Measurements from ENCODE around the gene SIRT5.

Gene SIRT5

GRCh38 chr6:13614926-13615791 is 40.8 kb downstream of the SIRT5 start, which contains the start of gene NOL7 (continued):
- TF ChIP-seq ZNF449 (tag by site-specific recombination; IDR thresholded peaks at IDR 0.05), result no peak
- TF ChIP-seq ZSCAN30 (tag by site-specific recombination; IDR thresholded peaks at IDR 0.05), result peak; percentile 56
- TF ChIP-seq ZNF19 (tag by site-specific recombination; IDR thresholded peaks at IDR 0.05; ENCODE audit: low read depth), result no peak
- TF ChIP-seq HOXC10 (CRISPR knock-in tag; IDR thresholded peaks at IDR 0.05), result peak; percentile 22; the same call in 1 of the 2 replicates
- peak; percentile 100 for TF ChIP-seq KLF9 (tag by site-specific recombination; IDR thresholded peaks at IDR 0.05; ENCODE audit: low read depth)
- TF ChIP-seq GLI2 (tag by site-specific recombination; IDR thresholded peaks at IDR 0.05; ENCODE audit: borderline replicate concordance, low read depth), result no peak
- TF ChIP-seq PRDM1 (tag by site-specific recombination; IDR thresholded peaks at IDR 0.05), result 0 out of 2 replicates have a peak, but pooled peaks have one; percentile 51
- TF ChIP-seq ZXDB (tag by site-specific recombination; IDR thresholded peaks at IDR 0.05), result peak; percentile 93
- TF ChIP-seq ELK4 (IDR thresholded peaks at IDR 0.05; ENCODE audit: borderline replicate concordance, low read depth, low read length), result no peak; the same call in 1 of the 2 replicates
- TF ChIP-seq AEBP2 (tag by site-specific recombination; IDR thresholded peaks at IDR 0.05; ENCODE audit: borderline replicate concordance), result no peak
- TF ChIP-seq ZNF324 (tag by site-specific recombination; IDR thresholded peaks at IDR 0.05), result peak; percentile 76
- peak; percentile 53; the same call in 1 of the 2 replicates for TF ChIP-seq MYNN (tag by site-specific recombination; IDR thresholded peaks at IDR 0.05; ENCODE audit: borderline replicate concordance)
- TF ChIP-seq ZNF248 (tag by site-specific recombination; IDR thresholded peaks at IDR 0.05), result no peak
- peak; percentile 90 for TF ChIP-seq KLF8 (tag by site-specific recombination; IDR thresholded peaks at IDR 0.05)
- TF ChIP-seq ZNF280D (tag by site-specific recombination; IDR thresholded peaks at IDR 0.05), result peak; percentile 43
- TF ChIP-seq SP7 (tag by site-specific recombination; IDR thresholded peaks at IDR 0.05), result peak; percentile 86

- CTCF ChIA-PET, result interaction anchor here (0.6 to 4.3 kb wide), 28 partner anchors 9 to 1642 kb away, joined by 3 to 39 read pairs (median 4); partner anchors contain the start of genes RANBP9, SIRT5 and TBC1D7
- Histone ChIP-seq H3K4me1 (ENCODE audit: control insufficient read depth, insufficient read depth, low read length) (peaks cover 12% of the 10 kb centered on the region), H3K27ac (ENCODE audit: extremely low read depth, low read depth, low read length) (peak overlapping the region; percentile 56; the same call in 1 of the 2 replicates), H3K9me3 (ENCODE audit: control insufficient read depth, insufficient read depth, low read depth, low read length) (no peaks in the 10 kb centered on the region), H3K4me3 (ENCODE audit: low read depth, low read length) (peak overlapping the region; percentile 73), H3K36me3 (ENCODE audit: control insufficient read depth in 2 of 2, insufficient read depth in 1 of 2, low read length in 2 of 2) (peaks cover 34 to 41% of the 10 kb centered on the region in 2 experiments)
- POLR2A ChIA-PET, result interaction anchor here (0.8 to 3.7 kb wide), 19 partner anchors 9 to 313 kb away, joined by 3 to 49 read pairs (median 6); partner anchors contain the start of genes GFOD1, MCUR1, RANBP9 and SIRT5
- TF ChIP-seq ZNF660 (tag by site-specific recombination; IDR thresholded peaks at IDR 0.05), result no peak
- TF ChIP-seq GFI1B (tag by site-specific recombination; IDR thresholded peaks at IDR 0.05), result no peak
- no peak for TF ChIP-seq ZNF548 (tag by site-specific recombination; IDR thresholded peaks at IDR 0.05)
- TF ChIP-seq IKZF3 (tag by site-specific recombination; IDR thresholded peaks at IDR 0.05), result no peak
- TF ChIP-seq KLF9 (tag by site-specific recombination; IDR thresholded peaks at IDR 0.05; ENCODE audit: low read depth), result peak; percentile 50
- no peak for TF ChIP-seq ZNF274 (IDR thresholded peaks at IDR 0.05; ENCODE audit: low read length)
- no peak for TF ChIP-seq ZNF274 (tag by site-specific recombination; IDR thresholded peaks at IDR 0.05; ENCODE audit: borderline replicate concordance)
- no peak for TF ChIP-seq ZNF311 (tag by site-specific recombination; IDR thresholded peaks at IDR 0.05; ENCODE audit: borderline replicate concordance)
- 0 out of 2 replicates have a peak, but pooled peaks have one; percentile 12 for TF ChIP-seq ZNF18 (tag by site-specific recombination; IDR thresholded peaks at IDR 0.05)
- no peak for TF ChIP-seq ZSCAN16 (tag by site-specific recombination; IDR thresholded peaks at IDR 0.05)
- no peak for TF ChIP-seq ZNF239 (tag by site-specific recombination; IDR thresholded peaks at IDR 0.05)
- TF ChIP-seq ZFP37 (tag by site-specific recombination; IDR thresholded peaks at IDR 0.05), result no peak
- TF ChIP-seq ZNF555 (tag by site-specific recombination; conservative IDR thresholded peaks at IDR 0.05), result no peak
These were observed 41.4 kb downstream of the SIRT5 start for GRCh38 chr6:13615792-13616120.

All from HEK293 (cell line).